ENCODE measurements around the gene NDUFAF8.

DNA sequence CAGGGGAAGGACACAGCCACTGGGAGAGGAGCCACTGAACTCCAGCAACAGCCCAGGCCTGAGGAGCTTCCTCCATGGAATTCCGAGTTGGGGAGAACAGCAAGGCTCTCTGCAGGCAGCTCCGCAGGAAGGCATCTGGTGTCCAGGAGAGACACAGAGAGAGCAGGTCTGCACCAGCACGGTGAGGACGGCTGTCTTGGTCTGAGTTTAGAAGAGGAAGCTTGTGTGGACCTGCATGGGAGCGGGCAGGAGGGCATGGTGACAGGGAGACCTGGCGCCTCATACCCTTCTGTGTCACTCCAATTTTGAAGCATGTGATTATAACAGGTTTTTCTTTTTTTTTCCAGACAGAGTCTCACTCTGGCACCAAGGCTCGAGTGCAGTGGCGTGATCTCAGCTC is 49.6 kb downstream of the NDUFAF8 start:
- TF ChIP-seq GATA2 (IDR thresholded peaks at IDR 0.05; ENCODE audit: low read depth, low read length) (no peak), GATA3 (IDR thresholded peaks at IDR 0.05; ENCODE audit: low read depth, low read length) (no peak)

All from SH-SY5Y (cell line).